Measurements from ENCODE around the gene H19.

Gene H19

DNA sequence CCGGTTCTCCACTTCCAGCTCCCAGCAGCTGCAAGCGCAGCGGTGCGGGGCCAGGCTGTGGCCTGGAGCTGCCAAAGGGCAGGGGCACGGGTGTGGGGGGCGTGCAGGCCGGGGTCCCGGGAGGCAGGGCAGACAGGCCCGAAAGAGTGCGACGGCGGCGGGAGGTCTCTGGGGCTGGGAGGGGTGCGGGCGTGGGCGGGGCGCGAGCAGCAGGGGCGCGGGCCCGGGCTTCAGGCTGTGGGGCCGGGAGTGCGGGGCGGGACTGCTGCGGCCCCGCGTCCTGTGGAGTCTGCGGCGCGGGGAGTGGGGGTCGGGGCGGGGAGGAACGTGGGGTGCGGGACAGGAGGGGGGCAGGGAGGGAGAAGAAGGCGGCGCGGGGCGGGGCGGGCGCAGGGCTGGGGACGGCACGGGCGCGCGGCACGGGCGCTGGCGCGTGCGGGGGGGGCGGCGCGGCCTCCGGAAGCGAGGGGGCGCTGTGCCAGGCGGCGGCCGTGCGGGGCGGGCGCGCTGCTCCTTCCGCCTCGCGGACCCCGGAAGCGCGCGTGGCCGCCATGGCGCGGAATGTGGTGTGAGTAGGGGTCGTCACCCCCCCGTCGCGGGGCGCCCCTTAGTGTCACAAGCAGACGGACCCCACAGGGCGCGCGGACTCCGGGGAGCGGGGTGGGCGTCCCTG, 50.7 kb downstream of the H19 start, which contains the start of gene MRPL23:
Gene MRPL23, plus strand, starts transcription at position 521 of the 673 bp plus-strand sequence. Its CDS starts 31 bp downstream, at position 552.
- DNase-seq (ENCODE audit: low spot score), result no peak
